GM19455 (cell line): ENCODE data around the gene GPR157.

Experiments
- ATAC-seq: cut with Tn5 transposase; IDR thresholded peaks from one replicate; pipeline ENCODE4 v1.9.1; 2021; ENCODE audit not compliant: unreplicated experiment

Gene GPR157

GRCh38 chr1:9065213-9065751 lies 63.6 kb downstream of the GPR157 start:
- ATAC-seq = no peak

- no peak for ATAC-seq
These were observed 66.1 kb downstream of the GPR157 start for GRCh38 chr1:9062846-9063245.

- ATAC-seq = no peak
These were observed 66.9 kb downstream of the GPR157 start for GRCh38 chr1:9062021-9062471.

- ATAC-seq = no peak
These were observed 67.5 kb downstream of the GPR157 start for GRCh38 chr1:9061252-9061960.

- no peak for ATAC-seq
These were observed 68.8 kb downstream of the GPR157 start for GRCh38 chr1:9059891-9060744.

GRCh38 chr1:9058465-9058864 lies 70.4 kb downstream of the GPR157 start:
- no peak for ATAC-seq

GRCh38 chr1:9057851-9058250 lies 71.1 kb downstream of the GPR157 start:
- ATAC-seq = no peak

GRCh38 chr1:9052272-9053049 lies 76.4 kb downstream of the GPR157 start:
- no peak for ATAC-seq

- no peak for ATAC-seq
These were observed 77.5 kb downstream of the GPR157 start for GRCh38 chr1:9051379-9051778.

- no peak for ATAC-seq
These were observed 78.1 kb downstream of the GPR157 start for GRCh38 chr1:9050803-9051202.
